ENCODE results near the gene GTF3C5.

GRCh38 chr9:132986640-132987620 lies 43.9 kb upstream of the GTF3C5 start:
- no peak for TF ChIP-seq EZH2 (IDR thresholded peaks at IDR 0.05; ENCODE audit: borderline replicate concordance, insufficient read depth, low read length, poor library complexity, severe bottlenecking)
- TF ChIP-seq, protein P1, sequence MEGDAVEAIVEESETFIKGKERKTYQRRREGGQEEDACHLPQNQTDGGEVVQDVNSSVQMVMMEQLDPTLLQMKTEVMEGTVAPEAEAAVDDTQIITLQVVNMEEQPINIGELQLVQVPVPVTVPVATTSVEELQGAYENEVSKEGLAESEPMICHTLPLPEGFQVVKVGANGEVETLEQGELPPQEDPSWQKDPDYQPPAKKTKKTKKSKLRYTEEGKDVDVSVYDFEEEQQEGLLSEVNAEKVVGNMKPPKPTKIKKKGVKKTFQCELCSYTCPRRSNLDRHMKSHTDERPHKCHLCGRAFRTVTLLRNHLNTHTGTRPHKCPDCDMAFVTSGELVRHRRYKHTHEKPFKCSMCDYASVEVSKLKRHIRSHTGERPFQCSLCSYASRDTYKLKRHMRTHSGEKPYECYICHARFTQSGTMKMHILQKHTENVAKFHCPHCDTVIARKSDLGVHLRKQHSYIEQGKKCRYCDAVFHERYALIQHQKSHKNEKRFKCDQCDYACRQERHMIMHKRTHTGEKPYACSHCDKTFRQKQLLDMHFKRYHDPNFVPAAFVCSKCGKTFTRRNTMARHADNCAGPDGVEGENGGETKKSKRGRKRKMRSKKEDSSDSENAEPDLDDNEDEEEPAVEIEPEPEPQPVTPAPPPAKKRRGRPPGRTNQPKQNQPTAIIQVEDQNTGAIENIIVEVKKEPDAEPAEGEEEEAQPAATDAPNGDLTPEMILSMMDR (IDR thresholded peaks at IDR 0.05; ENCODE audit: poor library complexity, severe bottlenecking): no peak
- no peak for TF ChIP-seq POLR2AphosphoS5 (IDR thresholded peaks at IDR 0.05)
- TF ChIP-seq TAF1 (IDR thresholded peaks at IDR 0.05; ENCODE audit: low read depth): no peak
- TF ChIP-seq EP300 (conservative IDR thresholded peaks at IDR 0.05; ENCODE audit: poor library complexity, severe bottlenecking): no peak
- no peak for TF ChIP-seq MXI1 (conservative IDR thresholded peaks at IDR 0.05; ENCODE audit: poor library complexity, severe bottlenecking)
- no peak for TF ChIP-seq REST (IDR thresholded peaks at IDR 0.05; ENCODE audit: borderline replicate concordance)
- TF ChIP-seq SMC3 (conservative IDR thresholded peaks at IDR 0.05; ENCODE audit: poor library complexity): no peak
- TF ChIP-seq RAD21 (conservative IDR thresholded peaks at IDR 0.05): no peak

All from neural cell (in vitro differentiated cells).